ENCODE data around the gene SENP2.
A peak's percentile ranks its signal among the peaks of the same experiment; 100 is the strongest.

SENP2 gene

DNA sequence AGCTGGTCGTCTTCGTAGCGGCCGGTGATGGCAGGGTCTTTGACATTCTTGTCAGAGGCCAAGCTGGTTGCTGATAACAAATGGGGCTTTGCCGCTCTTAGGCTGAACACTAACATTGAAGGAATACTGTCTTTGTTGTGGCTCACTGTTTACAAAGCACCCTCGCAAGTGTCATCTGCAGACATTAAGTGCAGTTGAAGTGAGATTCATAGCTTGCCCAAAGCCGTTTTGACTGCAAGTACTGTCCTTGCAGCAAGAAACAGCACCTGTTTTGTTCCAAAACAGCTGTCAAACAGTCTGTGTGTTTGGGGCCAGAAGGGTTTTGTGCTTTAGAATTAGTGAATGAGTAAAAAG, 568 bp downstream of the SENP2 start:
- peak overlapping the region; percentile 77 for H3K27ac ChIP-seq

DNA sequence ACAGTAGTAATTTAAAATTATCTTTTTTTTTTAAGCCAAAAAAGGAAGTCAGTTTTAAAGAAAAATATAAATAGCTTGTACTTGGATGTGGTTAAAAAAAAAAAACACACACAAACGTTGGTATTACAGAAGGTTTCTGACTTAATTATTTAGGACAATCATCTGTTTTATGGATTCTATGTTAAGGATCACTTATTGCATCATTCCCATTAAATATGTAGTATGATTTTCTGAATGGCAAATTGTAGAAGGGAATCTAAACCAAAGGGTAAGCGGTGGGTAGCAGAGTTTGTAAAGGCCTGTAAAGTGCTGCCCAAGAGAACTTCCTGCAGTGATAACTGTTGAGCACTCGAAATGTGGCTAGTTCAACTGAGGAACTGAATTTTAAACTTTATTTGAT, 8.0 kb downstream of the SENP2 start:
- TF ChIP-seq, protein P1, sequence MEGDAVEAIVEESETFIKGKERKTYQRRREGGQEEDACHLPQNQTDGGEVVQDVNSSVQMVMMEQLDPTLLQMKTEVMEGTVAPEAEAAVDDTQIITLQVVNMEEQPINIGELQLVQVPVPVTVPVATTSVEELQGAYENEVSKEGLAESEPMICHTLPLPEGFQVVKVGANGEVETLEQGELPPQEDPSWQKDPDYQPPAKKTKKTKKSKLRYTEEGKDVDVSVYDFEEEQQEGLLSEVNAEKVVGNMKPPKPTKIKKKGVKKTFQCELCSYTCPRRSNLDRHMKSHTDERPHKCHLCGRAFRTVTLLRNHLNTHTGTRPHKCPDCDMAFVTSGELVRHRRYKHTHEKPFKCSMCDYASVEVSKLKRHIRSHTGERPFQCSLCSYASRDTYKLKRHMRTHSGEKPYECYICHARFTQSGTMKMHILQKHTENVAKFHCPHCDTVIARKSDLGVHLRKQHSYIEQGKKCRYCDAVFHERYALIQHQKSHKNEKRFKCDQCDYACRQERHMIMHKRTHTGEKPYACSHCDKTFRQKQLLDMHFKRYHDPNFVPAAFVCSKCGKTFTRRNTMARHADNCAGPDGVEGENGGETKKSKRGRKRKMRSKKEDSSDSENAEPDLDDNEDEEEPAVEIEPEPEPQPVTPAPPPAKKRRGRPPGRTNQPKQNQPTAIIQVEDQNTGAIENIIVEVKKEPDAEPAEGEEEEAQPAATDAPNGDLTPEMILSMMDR (conservative IDR thresholded peaks at IDR 0.05): no peak
- H3K27ac ChIP-seq: no peak overlapping the region

More for the DNA sequence above, 568 bp downstream of the SENP2 start:
- TF ChIP-seq, protein P1 (conservative IDR thresholded peaks at IDR 0.05): no peak

DNA sequence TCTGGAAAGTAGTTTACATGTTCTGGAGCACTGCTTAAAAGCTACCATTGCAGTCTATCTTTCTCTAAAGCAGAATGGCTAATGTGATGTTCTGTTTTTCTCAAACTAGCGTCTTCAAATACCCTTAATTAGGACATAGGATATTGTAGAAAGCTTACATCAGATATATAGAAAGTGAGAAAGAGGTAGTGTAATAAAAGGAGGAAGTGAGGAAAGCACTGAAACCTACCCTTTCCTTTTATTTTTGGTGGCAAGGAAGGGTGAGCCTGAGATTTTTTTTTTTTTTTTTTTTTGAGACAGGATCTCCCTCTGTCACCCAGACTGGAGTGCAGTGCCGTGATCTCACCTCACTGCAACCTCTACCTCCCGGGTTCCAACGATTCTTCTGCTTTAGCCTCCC, 9.4 kb downstream of the SENP2 start:
- TF ChIP-seq, protein P1 (conservative IDR thresholded peaks at IDR 0.05): no peak
- no peak overlapping the region for H3K27ac ChIP-seq

DNA sequence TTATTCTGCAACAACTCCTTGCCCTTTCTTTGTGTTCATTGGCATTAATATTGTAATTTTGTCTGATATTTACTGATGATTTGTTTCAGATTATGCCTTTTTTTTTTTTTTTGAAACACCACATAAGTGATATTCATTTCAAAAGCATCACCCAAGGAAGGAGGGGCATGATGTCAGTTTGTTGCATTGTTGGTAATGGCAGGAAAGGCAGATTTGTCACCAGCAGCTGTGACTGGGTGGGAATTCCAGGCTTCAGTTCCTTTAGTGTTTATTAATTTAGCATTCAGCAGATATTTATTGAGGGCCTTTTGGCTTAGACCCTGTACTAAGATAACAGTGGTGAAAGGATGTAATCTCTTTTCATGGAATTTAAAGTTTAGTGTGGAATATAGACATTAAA, 19.5 kb downstream of the SENP2 start:
- no peak overlapping the region for H3K27ac ChIP-seq
- TF ChIP-seq, protein P1 (conservative IDR thresholded peaks at IDR 0.05): no peak

DNA sequence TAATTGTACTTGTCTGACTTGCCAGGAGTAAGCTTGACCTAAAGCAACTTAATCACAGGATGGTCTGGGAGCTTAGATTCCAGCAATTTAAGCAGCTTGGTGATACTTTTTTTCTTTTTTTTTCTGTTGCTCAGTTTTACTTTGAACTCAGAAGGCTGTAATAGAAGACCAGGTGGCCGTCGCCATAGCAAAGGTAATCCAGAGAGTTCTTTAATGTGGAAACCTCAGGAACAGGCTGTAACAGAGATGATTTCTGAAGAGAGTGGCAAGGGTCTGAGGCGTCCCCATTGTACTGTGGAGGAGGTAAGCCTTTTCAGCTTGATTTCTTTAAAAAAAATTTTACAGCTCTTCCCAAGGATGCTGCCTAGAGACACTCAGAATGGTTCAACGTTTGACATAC, 20.1 kb downstream of the SENP2 start:
- no peak overlapping the region for H3K27ac ChIP-seq
- TF ChIP-seq, protein P1 (conservative IDR thresholded peaks at IDR 0.05): no peak

DNA sequence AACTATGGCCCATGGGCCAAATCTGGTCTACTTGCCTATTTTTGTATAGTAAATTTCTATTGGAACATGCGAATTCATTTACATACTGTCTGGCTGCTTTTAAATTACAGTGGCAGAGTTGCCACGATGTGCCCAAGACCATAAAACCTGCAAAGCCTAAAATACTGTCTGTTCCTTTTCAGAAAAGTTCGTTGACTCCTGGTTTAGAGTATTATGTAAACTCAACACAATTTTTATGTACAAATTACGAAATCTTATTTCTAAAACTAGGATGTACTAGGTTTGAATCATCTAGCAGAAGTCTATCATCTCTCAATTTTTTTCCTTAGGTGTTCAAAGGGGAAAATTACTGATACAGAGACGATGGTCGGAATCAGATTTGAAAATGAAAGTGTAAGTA, 26.9 kb downstream of the SENP2 start:
- TF ChIP-seq, protein P1 (conservative IDR thresholded peaks at IDR 0.05): no peak
- H3K27ac ChIP-seq: no peak overlapping the region

DNA sequence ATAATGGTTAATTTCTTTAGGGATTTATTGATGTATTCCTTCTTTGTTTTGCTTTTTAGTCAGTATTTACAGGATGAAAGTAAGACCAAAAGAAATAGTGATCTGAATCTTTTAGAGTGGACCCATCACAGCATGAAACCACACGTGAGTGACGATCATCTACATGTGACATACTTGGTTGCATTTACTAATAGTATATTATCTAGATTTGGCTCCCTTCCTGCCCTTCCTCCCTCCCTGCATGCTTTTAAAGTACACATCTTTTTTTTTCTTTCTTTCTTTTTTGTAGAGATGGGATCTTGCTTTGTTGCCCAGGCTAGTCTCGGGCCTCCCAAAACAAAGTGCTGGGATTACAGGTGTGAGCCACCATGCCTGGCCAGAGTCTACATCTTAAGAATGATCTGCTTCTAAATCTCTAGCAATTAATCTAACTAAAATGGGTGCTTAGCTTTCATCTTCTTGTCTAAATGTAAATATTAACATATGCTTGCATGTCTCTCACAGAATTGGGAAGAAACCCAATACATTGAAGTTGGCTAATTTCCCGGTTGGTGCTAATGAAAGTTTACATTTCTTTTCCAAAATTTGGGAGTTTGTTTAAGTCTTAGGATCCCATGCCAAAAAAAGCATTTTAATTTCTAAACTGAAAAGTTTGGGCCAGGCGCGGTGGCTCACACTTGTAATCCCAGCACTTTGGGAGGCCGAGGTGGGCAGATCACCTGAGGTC, 38.0 kb downstream of the SENP2 start:
- TF ChIP-seq, protein P1 (conservative IDR thresholded peaks at IDR 0.05): no peak
- H3K27ac ChIP-seq: no peak overlapping the region
